H9 (cell line): ENCODE results near the gene HOXC11. TPM values are rescaled to one million over a fixed set of nuclear protein-coding genes. Genes with fewer than 3 reads are reported as not detected.
A peak's percentile ranks its signal among the peaks of the same experiment; 100 is the strongest.

Source experiments
- DNase-seq: peaks from one replicate; pipeline ENCODE4 v3.0.0-alpha.2; 2017
- H2AFZ ChIP-seq: one replicate; pipeline ENCODE4 v1.6.1; 2013; ENCODE audit warnings: mild to moderate bottlenecking, low read length, control low read depth, moderate library complexity
- H2AK5ac ChIP-seq: 2 replicates; pipeline ENCODE4 v1.6.1; 2013; ENCODE audit warnings: low read length, control low read depth, mixed read lengths; ENCODE audit not compliant: insufficient read length
- H2BK120ac ChIP-seq: one replicate; pipeline ENCODE4 v1.6.1; 2013; ENCODE audit warnings: low read depth, mild to moderate bottlenecking, low read length, control low read depth, inconsistent platforms; ENCODE audit not compliant: poor library complexity, severe bottlenecking
- H2BK12ac ChIP-seq: 2 replicates; pipeline ENCODE4 v1.6.1; 2013; ENCODE audit warnings: low read length, control low read depth, mixed read lengths, low read depth; ENCODE audit not compliant: insufficient read length
- H2BK15ac ChIP-seq: 2 replicates; pipeline ENCODE4 v1.6.1; 2013; ENCODE audit warnings: low read depth, low read length, control low read depth
- H2BK20ac ChIP-seq: one replicate; pipeline ENCODE4 v1.6.1; 2013; ENCODE audit warnings: low read depth, mild to moderate bottlenecking, low read length, control low read depth, inconsistent platforms; ENCODE audit not compliant: poor library complexity, severe bottlenecking
- H2BK5ac ChIP-seq: 2 replicates; pipeline ENCODE4 v1.6.1; 2013; ENCODE audit warnings: low read length, control low read depth, mixed read lengths; ENCODE audit not compliant: insufficient read length
- H3K14ac ChIP-seq: 2 replicates; pipeline ENCODE4 v1.6.1; 2013; ENCODE audit warnings: low read length, control low read depth; ENCODE audit not compliant: insufficient read depth
- H3K18ac ChIP-seq: 2 replicates; pipeline ENCODE4 v1.6.1; 2013; ENCODE audit warnings: low read depth, mild to moderate bottlenecking, mixed read lengths, low read length, control low read depth; ENCODE audit not compliant: insufficient read length
- H3K23ac ChIP-seq: 2 replicates; pipeline ENCODE4 v1.6.1; 2013; ENCODE audit warnings: low read length, control low read depth, mixed read lengths, low read depth; ENCODE audit not compliant: insufficient read length
- H3K23me2 ChIP-seq: 2 replicates; pipeline ENCODE4 v1.6.1; 2013; ENCODE audit warnings: low read depth, mild to moderate bottlenecking, mixed read lengths, low read length, control low read depth; ENCODE audit not compliant: insufficient read length, poor library complexity, severe bottlenecking
- H3K27ac ChIP-seq: 2 replicates; pipeline ENCODE4 v1.5.1; 2013; ENCODE audit warnings: low read length, control low read depth, mixed read lengths, low read depth; ENCODE audit not compliant: insufficient read length
- H3K27me3 ChIP-seq: 2 replicates; pipeline ENCODE4 v1.6.1; 2013; ENCODE audit warnings: low read length, control low read depth, inconsistent platforms; ENCODE audit not compliant: insufficient read depth
- H3K4ac ChIP-seq: 2 replicates; pipeline ENCODE4 v1.6.1; 2013; ENCODE audit warnings: low read depth, mild to moderate bottlenecking, control low read depth, inconsistent platforms, low read length, moderate library complexity
- H3K4me1 ChIP-seq: 2 replicates; pipeline ENCODE4 v1.6.1; 2013; ENCODE audit warnings: low read length, control low read depth, inconsistent platforms; ENCODE audit not compliant: insufficient read depth
- H3K4me2 ChIP-seq: 2 replicates; pipeline ENCODE4 v1.6.1; 2013; ENCODE audit warnings: low read length, control low read depth, mixed read lengths; ENCODE audit not compliant: insufficient read length, insufficient read depth
- H3K56ac ChIP-seq: 2 replicates; pipeline ENCODE4 v1.6.1; 2013; ENCODE audit warnings: low read depth, mild to moderate bottlenecking, mixed read lengths, low read length, control low read depth; ENCODE audit not compliant: insufficient read length
- H3K79me1 ChIP-seq: 2 replicates; pipeline ENCODE4 v1.6.1; 2013; ENCODE audit warnings: low read depth, mild to moderate bottlenecking, moderate library complexity, low read length, control low read depth, inconsistent platforms; ENCODE audit not compliant: insufficient read depth, poor library complexity, severe bottlenecking
- H3K79me2 ChIP-seq: 2 replicates; pipeline ENCODE4 v1.6.1; 2013; ENCODE audit warnings: low read length, control low read depth, inconsistent platforms; ENCODE audit not compliant: insufficient read depth
- H3K9ac ChIP-seq: 2 replicates; pipeline ENCODE4 v1.6.1; 2013; ENCODE audit warnings: low read length, control low read depth, mixed read lengths; ENCODE audit not compliant: insufficient read length; ENCODE audit errors: extremely low read depth
- H3K9me3 ChIP-seq: one replicate; pipeline ENCODE4 v1.6.1; 2013; ENCODE audit warnings: low read depth, low read length, inconsistent platforms; ENCODE audit not compliant: control insufficient read depth
- H3T11ph ChIP-seq: one replicate; pipeline ENCODE4 v1.6.1; 2013; ENCODE audit warnings: mild to moderate bottlenecking, low read length, control low read depth, inconsistent platforms
- H4K20me1 ChIP-seq: one replicate; pipeline ENCODE4 v1.6.1; 2013; ENCODE audit not compliant: control insufficient read depth, insufficient read length, insufficient read depth
- H4K5ac ChIP-seq: 2 replicates; pipeline ENCODE4 v1.6.1; 2013; ENCODE audit warnings: low read depth, mild to moderate bottlenecking, mixed read lengths, low read length, control low read depth; ENCODE audit not compliant: insufficient read length
- H4K8ac ChIP-seq: replicated peaks from 2 replicates; pipeline ENCODE4 v1.6.1; 2013; ENCODE audit warnings: low read length, control low read depth, mixed read lengths, low read depth; ENCODE audit not compliant: insufficient read length
- H4K91ac ChIP-seq: 2 replicates; pipeline ENCODE4 v1.6.1; 2013; ENCODE audit warnings: low read depth, mild to moderate bottlenecking, moderate library complexity, mixed read lengths, low read length, control low read depth; ENCODE audit not compliant: insufficient read length
- H3K27ac Mint-ChIP-seq, 3 experiments: 2 replicates in 2 of 3; 3 replicates in 1 of 3; pipeline ENCODE4 v1.8.0; 2020 to 2021; ENCODE audit warnings: mixed read lengths in 3 of 3, mild to moderate bottlenecking in 1 of 3, moderate library complexity in 1 of 3
- H3K27me3 Mint-ChIP-seq: 2 replicates; pipeline ENCODE4 v1.8.0; 2021; ENCODE audit warnings: low read depth, mild to moderate bottlenecking, moderate library complexity, mixed read lengths
- H3K36me3 Mint-ChIP-seq, 3 experiments: 2 replicates in 2 of 3; 3 replicates in 1 of 3; pipeline ENCODE4 v1.8.0; 2020 to 2021; ENCODE audit warnings: low read depth in 3 of 3, mixed read lengths in 3 of 3; ENCODE audit not compliant: insufficient read depth in 1 of 3
- H3K4me1 Mint-ChIP-seq, 2 experiments: 2 replicates each; pipeline ENCODE4 v1.8.0; 2020; ENCODE audit warnings: mixed read lengths in 2 of 2
- H3K4me3 Mint-ChIP-seq, 2 experiments: 2 replicates in 1 of 2; 3 replicates in 1 of 2; pipeline ENCODE4 v1.8.0; 2020 to 2021; ENCODE audit warnings: mild to moderate bottlenecking in 2 of 2, mixed read lengths in 2 of 2, moderate library complexity in 1 of 2
- H3K9me3 Mint-ChIP-seq, 2 experiments: 2 replicates in 1 of 2; 3 replicates in 1 of 2; pipeline ENCODE4 v1.8.0; 2020; ENCODE audit warnings: mild to moderate bottlenecking in 2 of 2, mixed read lengths in 2 of 2, moderate library complexity in 1 of 2
- WGBS: extraction: QIAGEN DNeasy Blood & Tissue Kit; methylation state at CpG from one replicate; pipeline ENCODE4 v1.1.7; 2013; ENCODE audit warnings: missing lambda C conversion rate, low lambda C conversion rate, mixed read lengths; ENCODE audit not compliant: insufficient read length; ENCODE audit errors: extremely low coverage; 5-methylcytosine and 5-hydroxymethylcytosine counted together
- total RNA-seq: library from RNA; stranded (reverse); gene quantifications from 2 replicates; pipeline ENCODE4 v1.2.1, GENCODE V29; 2021
- TF ChIP-seq, protein P1 (sequence below): fragments of 200-600 bp; sonication (generic); conservative IDR thresholded peaks from 3 replicates; pipeline ENCODE4 v1.8.0; 2021; ENCODE audit warnings: antibody characterized with exemption, mild to moderate bottlenecking

The HOXC11 gene
- total RNA-seq, 1 experiment from 2014 or later: not detected

- Histone ChIP-seq H3K79me1 (no peaks in the 10 kb centered on the region), H3K79me2 (no peaks in the 10 kb centered on the region), H3K9ac (no peak overlapping the region), H2BK15ac (no peak overlapping the region), H4K20me1 (no peaks in the 10 kb centered on the region), H3K23ac (no peak overlapping the region), H3K4me1 (no peaks in the 10 kb centered on the region), H2BK5ac (no peak overlapping the region), H2AFZ (no peak overlapping the region), H2BK12ac (no peak overlapping the region), H3K56ac (no peak overlapping the region), H4K91ac (no peak overlapping the region), H2BK120ac (no peak overlapping the region), H4K8ac (no peak overlapping the region), H3T11ph (no peak overlapping the region), H3K4me2 (peak overlapping the region; percentile 0), H3K27me3 (peaks cover 95% of the 10 kb centered on the region), H3K18ac (no peak overlapping the region), H2BK20ac (no peak overlapping the region), H2AK5ac (no peak overlapping the region), H3K14ac (no peak overlapping the region), H3K9me3 (no peaks in the 10 kb centered on the region), H3K27ac (no peak overlapping the region), H4K5ac (no peak overlapping the region), H3K23me2 (no peaks in the 10 kb centered on the region), H3K4ac (no peak overlapping the region)
- peaks cover 100% of the 10 kb centered on the region for H3K27me3 Mint-ChIP-seq
- H3K9me3 Mint-ChIP-seq: peaks cover 2 to 16% of the 10 kb centered on the region in 2 experiments; a peak in 2 of 5 replicates
- H3K4me3 Mint-ChIP-seq: peak overlapping the region in 1 of 2 experiments; percentile 59; a peak in 1 of 5 replicates
- TF ChIP-seq, protein P1, sequence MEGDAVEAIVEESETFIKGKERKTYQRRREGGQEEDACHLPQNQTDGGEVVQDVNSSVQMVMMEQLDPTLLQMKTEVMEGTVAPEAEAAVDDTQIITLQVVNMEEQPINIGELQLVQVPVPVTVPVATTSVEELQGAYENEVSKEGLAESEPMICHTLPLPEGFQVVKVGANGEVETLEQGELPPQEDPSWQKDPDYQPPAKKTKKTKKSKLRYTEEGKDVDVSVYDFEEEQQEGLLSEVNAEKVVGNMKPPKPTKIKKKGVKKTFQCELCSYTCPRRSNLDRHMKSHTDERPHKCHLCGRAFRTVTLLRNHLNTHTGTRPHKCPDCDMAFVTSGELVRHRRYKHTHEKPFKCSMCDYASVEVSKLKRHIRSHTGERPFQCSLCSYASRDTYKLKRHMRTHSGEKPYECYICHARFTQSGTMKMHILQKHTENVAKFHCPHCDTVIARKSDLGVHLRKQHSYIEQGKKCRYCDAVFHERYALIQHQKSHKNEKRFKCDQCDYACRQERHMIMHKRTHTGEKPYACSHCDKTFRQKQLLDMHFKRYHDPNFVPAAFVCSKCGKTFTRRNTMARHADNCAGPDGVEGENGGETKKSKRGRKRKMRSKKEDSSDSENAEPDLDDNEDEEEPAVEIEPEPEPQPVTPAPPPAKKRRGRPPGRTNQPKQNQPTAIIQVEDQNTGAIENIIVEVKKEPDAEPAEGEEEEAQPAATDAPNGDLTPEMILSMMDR: no peak
- H3K4me1 Mint-ChIP-seq: peaks cover 8 to 12% of the 10 kb centered on the region in 2 experiments; a peak in 3 of 4 replicates
- H3K36me3 Mint-ChIP-seq: peaks cover 0 to 1% (median 0%) of the 10 kb centered on the region in 3 experiments; a peak in 1 of 7 replicates
- no peak for DNase-seq
- no peak overlapping the region for H3K27ac Mint-ChIP-seq
- no CpG with 5 or more reads among the region's 36 CpGs for WGBS
These were observed 6.4 kb upstream of the HOXC11 start for GRCh38 chr12:53966385-53967133.
